Mucosa of descending colon (tissue), 3 donors: ENCODE measurements around the gene KCNAB2. TPM values are rescaled to one million over a fixed set of nuclear protein-coding genes. Genes with fewer than 3 reads are reported as not detected.
"Not testable (repeated sequence)": the region's sequence is repeated elsewhere in the genome, so short reads cannot be mapped to it uniquely, and the experiment has no call there.

Experiments
- ATAC-seq: fragments of 200-7000 bp; cut with Tn5 transposase; one replicate; pipeline ENCODE4 v1.9.1; 2020; ENCODE audit warnings: mild to moderate bottlenecking, moderate library complexity
- DNase-seq, 3 donors: peaks; one replicate each; pipeline ENCODE4 v3.0.0-alpha.2; 2020
- H3K36me3 ChIP-seq: fragments of 200-600 bp; one replicate; pipeline ENCODE4 v1.8.0; 2021; ENCODE audit warnings: low read depth, mild to moderate bottlenecking
- H3K4me1 ChIP-seq: fragments of 200-600 bp; one replicate; pipeline ENCODE4 v1.8.0; 2021; ENCODE audit warnings: low read depth, mild to moderate bottlenecking
- H3K4me3 ChIP-seq: fragments of 200-600 bp; one replicate; pipeline ENCODE4 v1.8.0; 2021; ENCODE audit warnings: mild to moderate bottlenecking
- H3K9me3 ChIP-seq: fragments of 200-600 bp; one replicate; pipeline ENCODE4 v1.8.0; 2021; ENCODE audit warnings: mild to moderate bottlenecking
- intact Hi-C, 2 donors: fragments of 100-400 bp; cut with DNase I in 1 of 2; cut with micrococcal nuclease in 1 of 2; formaldehyde crosslinking; loops; one replicate each; pipeline versions ENCODE4 v1.11.0 to v1.11.1; 2022; cut with DNase I, micrococcal nuclease
- total RNA-seq, 3 donors: library from RNA; stranded (reverse); fragmentation: NEBNext Ultra II Directional in 2 of 3; extraction: Animal tissue kit (Norgen Biotek cat#: 25700) in 2 of 3; gene quantifications; one replicate each; pipeline versions ENCODE4 v1.2.1 to v1.2.4, GENCODE V29; 2021 to 2023
- TF ChIP-seq, protein P1 (sequence below): fragments of 200-600 bp; IDR thresholded peaks from one replicate; pipeline ENCODE4 v1.8.0; 2022; ENCODE audit warnings: antibody characterized with exemption, mild to moderate bottlenecking
- donor health status: DM: no; HTN: no; CAD: no; lungs with moderate emphysema.
- donor health status: DM: no; HTN: no; CAD: no.
- donor health status: DM: no; HTN: yes; CAD: no.

KCNAB2 gene
- total RNA-seq, 3 donors from 2014 or later: 6.9 to 15.7 (median 11.8) TPM

DNA sequence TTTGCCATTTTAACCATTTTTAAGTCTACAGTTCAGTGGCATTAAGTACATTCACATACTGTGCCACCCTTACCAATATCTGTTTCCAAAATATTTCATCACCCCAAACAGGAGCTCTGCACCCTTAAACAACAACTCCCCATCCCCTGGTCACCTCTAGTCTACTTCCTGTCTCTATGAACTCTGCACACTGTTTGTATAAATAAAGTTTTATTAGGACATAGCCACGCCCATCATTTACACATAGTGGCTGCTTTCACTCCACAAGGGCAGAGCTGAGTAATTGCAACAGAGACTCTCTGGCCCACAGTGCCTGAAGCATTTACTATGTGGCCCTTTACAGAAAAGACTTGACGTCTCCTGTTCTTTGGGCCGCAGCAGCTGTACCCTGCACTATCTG, 30.1 kb downstream of the KCNAB2 start:
- peak; percentile 74 for ATAC-seq

GRCh38 chr1:6077061-6077460, 31.4 kb downstream of the KCNAB2 start:
- H3K4me3 ChIP-seq, intact Hi-C loops, H3K4me1 ChIP-seq, H3K36me3 ChIP-seq, H3K9me3 ChIP-seq, ATAC-seq, DNase-seq: not testable (repeated sequence)

More for the DNA sequence above, 30.1 kb downstream of the KCNAB2 start:
- no peak for DNase-seq
- intact Hi-C loops: no loop called here
- Histone ChIP-seq H3K36me3 (no peaks in the 10 kb centered on the region), H3K4me3 (no peak overlapping the region), H3K4me1 (no peaks in the 10 kb centered on the region), H3K9me3 (no peaks in the 10 kb centered on the region)
- TF ChIP-seq, protein P1, sequence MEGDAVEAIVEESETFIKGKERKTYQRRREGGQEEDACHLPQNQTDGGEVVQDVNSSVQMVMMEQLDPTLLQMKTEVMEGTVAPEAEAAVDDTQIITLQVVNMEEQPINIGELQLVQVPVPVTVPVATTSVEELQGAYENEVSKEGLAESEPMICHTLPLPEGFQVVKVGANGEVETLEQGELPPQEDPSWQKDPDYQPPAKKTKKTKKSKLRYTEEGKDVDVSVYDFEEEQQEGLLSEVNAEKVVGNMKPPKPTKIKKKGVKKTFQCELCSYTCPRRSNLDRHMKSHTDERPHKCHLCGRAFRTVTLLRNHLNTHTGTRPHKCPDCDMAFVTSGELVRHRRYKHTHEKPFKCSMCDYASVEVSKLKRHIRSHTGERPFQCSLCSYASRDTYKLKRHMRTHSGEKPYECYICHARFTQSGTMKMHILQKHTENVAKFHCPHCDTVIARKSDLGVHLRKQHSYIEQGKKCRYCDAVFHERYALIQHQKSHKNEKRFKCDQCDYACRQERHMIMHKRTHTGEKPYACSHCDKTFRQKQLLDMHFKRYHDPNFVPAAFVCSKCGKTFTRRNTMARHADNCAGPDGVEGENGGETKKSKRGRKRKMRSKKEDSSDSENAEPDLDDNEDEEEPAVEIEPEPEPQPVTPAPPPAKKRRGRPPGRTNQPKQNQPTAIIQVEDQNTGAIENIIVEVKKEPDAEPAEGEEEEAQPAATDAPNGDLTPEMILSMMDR: no peak

- H3K4me3 ChIP-seq: no peak overlapping the region
- no peaks in the 10 kb centered on the region for H3K9me3 ChIP-seq
- H3K4me1 ChIP-seq: no peaks in the 10 kb centered on the region
- DNase-seq: no peak
- ATAC-seq: no peak
- TF ChIP-seq, protein P1: no peak
- no peaks in the 10 kb centered on the region for H3K36me3 ChIP-seq
- intact Hi-C loops: no loop called here
Observed at GRCh38 chr1:6077506-6077905, 31.8 kb downstream of the KCNAB2 start.

- no peaks in the 10 kb centered on the region for H3K4me1 ChIP-seq
- H3K9me3 ChIP-seq: no peaks in the 10 kb centered on the region
- intact Hi-C loops: no loop called here
- H3K36me3 ChIP-seq: no peaks in the 10 kb centered on the region
- no peak overlapping the region for H3K4me3 ChIP-seq
- ATAC-seq (no peak), DNase-seq (no peak)
- TF ChIP-seq, protein P1: no peak
Observed at GRCh38 chr1:6077919-6078318, 32.2 kb downstream of the KCNAB2 start.

GRCh38 chr1:6080469-6080868, 34.8 kb downstream of the KCNAB2 start:
- intact Hi-C loops: no loop called here
- TF ChIP-seq, protein P1: no peak
- ATAC-seq: no peak

GRCh38 chr1:6081901-6082300, 36.2 kb downstream of the KCNAB2 start:
- H3K4me1 ChIP-seq: no peaks in the 10 kb centered on the region
- intact Hi-C loops: no loop called here
- ATAC-seq (no peak), DNase-seq (no peak)
- H3K9me3 ChIP-seq: no peaks in the 10 kb centered on the region
- H3K36me3 ChIP-seq: no peaks in the 10 kb centered on the region
- H3K4me3 ChIP-seq: no peak overlapping the region
- TF ChIP-seq, protein P1: no peak

More at GRCh38 chr1:6080469-6080868, 34.8 kb downstream of the KCNAB2 start:
- no peaks in the 10 kb centered on the region for H3K4me1 ChIP-seq
- H3K4me3 ChIP-seq: no peak overlapping the region
- no peaks in the 10 kb centered on the region for H3K9me3 ChIP-seq
- H3K36me3 ChIP-seq: no peaks in the 10 kb centered on the region
- peak in 1 of 3 donors; percentile 36 for DNase-seq
